Sciatic nerve (tissue), 2 donors: ENCODE data around the gene GALNT14. TPM values are rescaled to one million over a fixed set of nuclear protein-coding genes. Genes with fewer than 3 reads are reported as not detected.

Experiments used
- ATAC-seq: fragments of 200-7000 bp; cut with Tn5 transposase; one replicate; pipeline ENCODE4 v1.9.1; 2020; ENCODE audit warnings: mild to moderate bottlenecking, moderate library complexity
- DNase-seq: peaks from one replicate; pipeline ENCODE4 v3.0.0-alpha.2; 2020; ENCODE audit warnings: low spot score
- intact Hi-C: fragments of 100-400 bp; cut with DNase I; formaldehyde crosslinking; loops from one replicate; pipeline ENCODE4 v1.14.2; 2022
- total RNA-seq: library from RNA; stranded (reverse); fragmentation: NEBNext Ultra II Directional; extraction: Animal tissue kit (Norgen Biotek cat#: 25700); gene quantifications from one replicate; pipeline ENCODE4 v1.2.1, GENCODE V29; 2021
- donor health status: DM: no; HTN: no; CAD: no.
- donor health status: DM: no; HTN: no; CAD: no.

Gene GALNT14
- total RNA-seq, 1 donor from 2014 or later, result 1.2 TPM

GRCh38 chr2:31033032-31033431, 105.2 kb downstream of the GALNT14 start:
- ATAC-seq (no peak), DNase-seq (no peak)
- intact Hi-C loops, result no loop called here

GRCh38 chr2:31032475-31032874, 105.8 kb downstream of the GALNT14 start:
- ATAC-seq, result no peak
- intact Hi-C loops, result no loop called here
- no peak for DNase-seq

DNA sequence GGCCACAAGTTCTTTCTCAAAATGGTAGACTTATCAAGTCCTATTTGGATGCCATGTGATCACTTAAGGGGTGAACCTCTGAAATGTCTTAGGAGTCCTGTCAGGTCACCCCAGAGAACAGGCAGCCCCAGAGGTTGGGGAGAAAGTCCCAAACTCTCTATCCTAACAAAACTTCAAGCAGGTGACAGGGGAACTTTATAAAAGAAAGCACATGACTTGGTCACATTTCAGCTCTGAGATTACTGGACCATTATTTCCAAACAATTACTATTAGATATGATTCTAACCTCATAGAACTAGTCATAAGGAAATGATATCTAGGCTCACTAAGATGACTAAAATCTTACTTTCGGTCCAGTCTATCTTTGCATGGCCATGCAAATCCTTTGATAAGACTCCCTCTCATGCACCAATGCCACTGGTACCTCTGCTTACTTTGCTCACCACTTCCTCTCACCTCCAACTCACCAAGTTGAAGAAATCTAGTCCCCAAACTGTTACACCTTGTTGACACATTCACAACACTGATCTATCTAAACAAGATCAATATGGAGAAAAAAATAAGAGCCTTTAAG, 107.0 kb downstream of the GALNT14 start:
- ATAC-seq, result no peak

DNA sequence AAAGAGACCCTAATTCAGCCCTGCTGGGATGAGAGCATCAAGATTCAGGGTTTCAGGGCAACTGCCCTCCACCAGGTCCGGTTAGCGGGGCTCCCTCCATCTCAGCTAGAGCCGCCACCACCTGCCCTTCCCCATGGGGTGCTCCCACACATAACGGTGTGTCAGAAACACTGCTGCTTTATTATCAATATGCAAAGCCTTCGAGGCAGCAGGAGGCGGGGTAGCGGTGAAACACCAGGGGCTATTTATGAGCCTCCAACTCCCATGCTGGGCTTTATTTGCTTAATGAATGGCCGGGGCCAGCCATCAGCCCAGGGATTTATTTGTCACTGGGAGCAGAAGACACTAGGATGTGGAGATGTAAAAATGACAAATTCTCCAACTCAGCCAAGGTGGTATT, 109.8 kb downstream of the GALNT14 start:
- intact Hi-C loops, result no loop called here
- ATAC-seq (no peak), DNase-seq (no peak)

More for the DNA sequence above, 107.0 kb downstream of the GALNT14 start:
- DNase-seq, result no peak
- intact Hi-C loops, result no loop called here

DNA sequence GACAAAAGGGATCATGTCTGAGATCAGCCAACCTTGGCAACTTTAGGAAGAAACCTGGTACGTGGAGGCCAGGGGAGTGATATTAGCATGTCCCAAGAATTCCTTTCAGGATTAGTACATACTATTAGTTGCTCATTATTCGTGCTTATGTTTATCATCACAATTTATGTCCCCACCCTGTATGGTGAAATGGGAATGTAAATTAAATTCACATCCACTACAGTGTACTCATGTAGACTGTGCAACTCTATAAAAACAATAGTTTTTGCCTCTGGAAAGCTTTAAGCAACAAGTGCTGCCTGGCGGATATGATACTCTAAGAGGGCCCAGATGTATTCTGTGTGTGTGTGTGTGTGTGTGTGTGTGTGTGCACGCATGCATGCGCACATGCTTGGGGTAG, 110.7 kb downstream of the GALNT14 start:
- DNase-seq (no peak), ATAC-seq (no peak)
- intact Hi-C loops, result no loop called here

GRCh38 chr2:31023541-31023940, 114.7 kb downstream of the GALNT14 start:
- intact Hi-C loops, result no loop called here
- ATAC-seq (no peak), DNase-seq (no peak)

- DNase-seq, result no peak
- intact Hi-C loops, result no loop called here
- ATAC-seq, result no peak
These were observed 117.5 kb downstream of the GALNT14 start for GRCh38 chr2:31020713-31021112.

GRCh38 chr2:31018280-31018679, 120.0 kb downstream of the GALNT14 start:
- DNase-seq (no peak), ATAC-seq (no peak)
- intact Hi-C loops, result no loop called here

- no peak for ATAC-seq
- intact Hi-C loops, result no loop called here
- no peak for DNase-seq
These were observed 121.6 kb downstream of the GALNT14 start for GRCh38 chr2:31016648-31017047.

GRCh38 chr2:31014516-31014915, 123.7 kb downstream of the GALNT14 start:
- intact Hi-C loops, result no loop called here
- DNase-seq, result no peak

DNA sequence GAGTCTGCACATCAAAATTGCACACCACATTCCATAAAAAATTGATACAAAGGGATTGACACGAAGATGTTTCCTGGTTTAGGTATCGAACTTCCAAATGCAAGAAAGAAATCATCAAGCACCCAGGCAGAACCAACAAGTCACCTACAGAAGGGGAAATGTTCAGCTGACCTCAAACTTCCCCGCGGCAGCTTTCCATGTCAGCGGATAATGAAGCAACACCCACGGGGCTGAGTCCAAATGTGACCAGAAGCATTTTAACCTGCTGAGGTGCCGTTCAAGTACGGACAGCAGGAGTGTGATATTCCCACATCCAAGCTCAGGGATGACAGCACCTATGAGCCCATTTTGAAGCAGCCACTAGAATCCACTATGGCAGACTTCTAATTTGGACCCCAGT, 124.9 kb downstream of the GALNT14 start:
- no peak for ATAC-seq
- DNase-seq, result no peak
- intact Hi-C loops, result no loop called here

More at GRCh38 chr2:31014516-31014915, 123.7 kb downstream of the GALNT14 start:
- ATAC-seq, result no peak

- no peak for DNase-seq
- intact Hi-C loops, result no loop called here
- no peak for ATAC-seq
These were observed 125.8 kb downstream of the GALNT14 start for GRCh38 chr2:31012406-31012805.

- intact Hi-C loops, result no loop called here
- DNase-seq (no peak), ATAC-seq (no peak)
These were observed 126.7 kb downstream of the GALNT14 start for GRCh38 chr2:31011587-31011986.

- no peak for DNase-seq
- no peak for ATAC-seq
- intact Hi-C loops, result no loop called here
These were observed 129.6 kb downstream of the GALNT14 start for GRCh38 chr2:31008561-31009114.

DNA sequence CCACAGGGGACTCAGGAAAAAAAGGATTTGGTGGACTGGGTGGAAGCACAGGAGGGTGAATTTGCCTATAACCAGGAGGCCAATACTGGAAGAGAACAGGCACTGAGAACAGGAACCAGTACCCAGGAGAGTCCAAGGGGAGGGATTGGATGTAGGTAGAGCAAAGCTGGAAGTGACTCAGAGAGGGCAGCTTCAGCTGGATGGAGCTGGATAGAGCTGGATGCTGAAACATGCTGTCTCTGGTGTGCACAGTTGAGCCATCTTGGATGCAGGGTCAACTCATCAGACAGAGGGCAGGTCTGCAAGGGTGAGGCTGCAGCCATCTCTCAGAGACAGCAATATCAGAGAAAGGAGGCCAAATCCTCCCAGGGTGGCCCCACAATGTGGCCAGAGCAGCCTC, 134.0 kb downstream of the GALNT14 start:
- ATAC-seq (no peak), DNase-seq (no peak)
- intact Hi-C loops, result loop anchor here (5.0 kb wide), 1 partner anchor 1177 kb away; no protein-coding TSS in a partner anchor

DNA sequence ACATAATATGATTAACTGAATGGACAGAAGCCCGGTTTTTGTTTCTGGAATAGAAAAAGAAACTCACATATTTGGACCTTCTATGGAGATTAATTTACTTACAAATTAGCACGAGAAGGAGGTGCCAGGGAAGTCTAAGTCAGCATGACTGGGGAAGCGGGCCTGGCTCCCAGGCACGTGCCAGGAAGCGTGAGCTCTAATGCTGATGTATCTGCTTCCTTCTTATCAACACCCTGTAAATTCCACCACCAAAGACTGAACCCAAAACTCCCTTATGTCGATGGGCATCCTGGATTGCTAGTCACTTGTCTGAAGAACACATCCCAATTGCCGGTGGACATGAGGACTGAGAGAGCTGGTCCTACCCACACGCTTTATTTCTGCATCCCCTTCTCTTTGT, 134.5 kb downstream of the GALNT14 start:
- DNase-seq, result no peak
- intact Hi-C loops, result loop anchor here (5.0 kb wide), 1 partner anchor 1176 kb away; no protein-coding TSS in a partner anchor
- ATAC-seq, result no peak

DNA sequence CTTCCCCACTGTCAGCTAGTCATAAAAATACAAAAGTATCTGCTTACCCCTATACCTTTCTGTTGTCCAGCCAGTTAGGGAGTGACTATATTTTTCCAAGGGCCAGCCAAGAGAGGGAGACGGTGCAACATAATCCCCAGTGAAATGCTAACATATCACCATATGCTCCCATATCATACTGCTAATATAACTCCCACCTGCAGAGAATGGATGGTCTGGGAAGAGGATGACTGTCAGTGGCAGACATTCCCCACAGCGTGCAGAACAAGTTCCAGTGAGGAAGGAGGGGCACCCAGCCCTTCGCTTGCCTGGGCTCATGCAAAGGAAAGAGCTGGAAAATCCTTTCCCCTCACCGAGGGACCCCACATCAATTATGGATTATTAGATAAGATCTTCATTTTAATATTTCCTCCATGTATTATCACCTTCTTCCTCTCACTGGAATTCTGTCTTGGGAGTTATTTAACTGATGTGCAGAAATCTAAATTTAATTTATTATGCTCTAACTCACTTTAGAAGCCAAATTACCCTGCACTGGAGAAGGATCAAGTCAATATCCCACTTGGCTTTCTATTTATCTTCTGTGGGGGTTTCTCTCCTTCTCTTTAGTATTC, 135.6 kb downstream of the GALNT14 start:
- intact Hi-C loops, result loop anchor here (5.0 kb wide), 1 partner anchor 1175 kb away; no protein-coding TSS in a partner anchor
- no peak for DNase-seq
- ATAC-seq, result no peak

GRCh38 chr2:31000970-31001369, 137.3 kb downstream of the GALNT14 start:
- intact Hi-C loops, result loop anchor here (5.0 kb wide), 1 partner anchor 1174 kb away; no protein-coding TSS in a partner anchor
- no peak for ATAC-seq

GRCh38 chr2:30998672-30999071, 139.6 kb downstream of the GALNT14 start:
- no peak for ATAC-seq
- intact Hi-C loops, result no loop called here

More at GRCh38 chr2:31000970-31001369, 137.3 kb downstream of the GALNT14 start:
- no peak for DNase-seq

GRCh38 chr2:30997979-30998378, 140.3 kb downstream of the GALNT14 start:
- ATAC-seq (no peak), DNase-seq (no peak)
- intact Hi-C loops, result no loop called here

More at GRCh38 chr2:30998672-30999071, 139.6 kb downstream of the GALNT14 start:
- DNase-seq, result no peak
